Measurements from ENCODE around the gene TRIM46.

DNA sequence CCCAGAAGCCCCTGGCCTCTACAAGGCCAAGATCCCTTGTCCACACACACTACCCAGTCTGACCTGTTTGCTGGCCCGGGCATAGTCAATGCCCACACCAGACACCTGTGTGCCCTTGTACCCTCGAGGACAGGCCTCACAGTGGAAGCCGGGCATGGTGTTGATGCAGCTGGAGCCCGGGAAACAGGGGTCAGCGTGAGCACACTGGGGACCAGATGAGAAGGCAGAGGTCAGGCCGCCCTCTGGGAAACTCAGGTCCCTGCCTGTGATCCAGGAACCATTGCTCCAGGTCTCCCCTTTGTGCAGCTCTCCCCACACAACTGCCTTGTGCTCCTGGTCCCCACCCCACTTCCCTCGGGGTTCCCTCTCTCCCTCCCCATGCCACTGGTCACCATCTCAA is 28.5 kb downstream of the TRIM46 start:
- TF ChIP-seq, protein P1, sequence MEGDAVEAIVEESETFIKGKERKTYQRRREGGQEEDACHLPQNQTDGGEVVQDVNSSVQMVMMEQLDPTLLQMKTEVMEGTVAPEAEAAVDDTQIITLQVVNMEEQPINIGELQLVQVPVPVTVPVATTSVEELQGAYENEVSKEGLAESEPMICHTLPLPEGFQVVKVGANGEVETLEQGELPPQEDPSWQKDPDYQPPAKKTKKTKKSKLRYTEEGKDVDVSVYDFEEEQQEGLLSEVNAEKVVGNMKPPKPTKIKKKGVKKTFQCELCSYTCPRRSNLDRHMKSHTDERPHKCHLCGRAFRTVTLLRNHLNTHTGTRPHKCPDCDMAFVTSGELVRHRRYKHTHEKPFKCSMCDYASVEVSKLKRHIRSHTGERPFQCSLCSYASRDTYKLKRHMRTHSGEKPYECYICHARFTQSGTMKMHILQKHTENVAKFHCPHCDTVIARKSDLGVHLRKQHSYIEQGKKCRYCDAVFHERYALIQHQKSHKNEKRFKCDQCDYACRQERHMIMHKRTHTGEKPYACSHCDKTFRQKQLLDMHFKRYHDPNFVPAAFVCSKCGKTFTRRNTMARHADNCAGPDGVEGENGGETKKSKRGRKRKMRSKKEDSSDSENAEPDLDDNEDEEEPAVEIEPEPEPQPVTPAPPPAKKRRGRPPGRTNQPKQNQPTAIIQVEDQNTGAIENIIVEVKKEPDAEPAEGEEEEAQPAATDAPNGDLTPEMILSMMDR (optimal IDR thresholded peaks at IDR 0.05 in 1 of 3, IDR thresholded peaks at IDR 0.05 in 1 of 3, conservative IDR thresholded peaks at IDR 0.05 in 1 of 3; ENCODE audit: extremely low read depth in 1 of 3, insufficient read depth in 2 of 3, low read length in 3 of 3), result no peak
- no peak for TF ChIP-seq EZH2 (IDR thresholded peaks at IDR 0.05; ENCODE audit: low read length)

Measured in keratinocyte (primary cell).